HepG2 (cell line): Measurements from ENCODE around the gene DOCK2. TPM values are rescaled to one million over a fixed set of nuclear protein-coding genes. Genes with fewer than 3 reads are reported as not detected.

Source experiments
- AGO2 ChIP-seq: fragments of 200-400 bp; formaldehyde crosslinking; optimal IDR thresholded peaks from 2 replicates; pipeline ENCODE3; 2017; ENCODE audit warnings: mild to moderate bottlenecking, low read depth, low read length, moderate library complexity
- CHCHD3 ChIP-seq: sonication (generic); formaldehyde crosslinking; IDR thresholded peaks from 2 replicates; pipeline ENCODE4 v1.8.0; 2022; ENCODE audit warnings: mild to moderate bottlenecking, missing genetic modification reagents, moderate library complexity
- MTF2 ChIP-seq: sonication (generic); formaldehyde crosslinking; IDR thresholded peaks from 2 replicates; pipeline ENCODE4 v1.5.0; 2020; ENCODE audit warnings: missing genetic modification reagents, borderline replicate concordance
- ZNF318 ChIP-seq: sonication (generic); formaldehyde crosslinking; IDR thresholded peaks from 2 replicates; pipeline ENCODE4 v1.4.0; 2020; ENCODE audit warnings: mild to moderate bottlenecking, missing genetic modification reagents
- ZNF329 ChIP-seq: sonication (generic); formaldehyde crosslinking; IDR thresholded peaks from 2 replicates; pipeline ENCODE4 v1.9.0; 2021; ENCODE audit warnings: low read depth, mild to moderate bottlenecking, missing genetic modification reagents
- ZNF552 ChIP-seq: sonication (generic); formaldehyde crosslinking; IDR thresholded peaks from 2 replicates; pipeline ENCODE4 v1.9.0; 2022; ENCODE audit warnings: missing genetic modification reagents, mild to moderate bottlenecking, borderline replicate concordance
- ZNF720 ChIP-seq: sonication (generic); formaldehyde crosslinking; IDR thresholded peaks from 2 replicates; pipeline ENCODE4 v1.4.0; 2020; ENCODE audit warnings: missing genetic modification reagents
- polyA plus RNA-seq, 8 experiments: library from polyadenylated mRNA; depleted of rRNA in 3 of 8; stranded (reverse) in 7 of 8; unstranded in 1 of 8; fragments of >200 nt; fragmentation: Illumina TruSeq in 4 of 8; extraction: Trizol in 4 of 8; gene quantifications; 2 replicates each; pipeline versions ENCODE4 v1.2.1 to v1.2.3, GENCODE V29; 2011 to 2016; ENCODE audit warnings: low read depth in 4 of 8, missing spikeins in 1 of 8, mixed read lengths in 1 of 8; ENCODE audit not compliant: insufficient read depth in 1 of 8
- total RNA-seq, 5 experiments: library from RNA; depleted of rRNA; stranded (reverse); fragments of >200 nt; fragmentation: Illumina TruSeq; extraction: Trizol; gene quantifications; 2 replicates each; pipeline ENCODE4 v1.2.3, GENCODE V29; 2016; ENCODE audit warnings: low read depth in 1 of 5

The DOCK2 gene
- total and polyA plus RNA-seq, 2 of the 13 experiments (the other 11 are each of a cell fraction or from before 2014, with no cell fraction given), result not detected

- no peak for TF ChIP-seq ZNF318 (CRISPR knock-in tag)
- TF ChIP-seq ZNF552 (CRISPR knock-in tag), result no peak
- no peak for TF ChIP-seq MTF2 (CRISPR knock-in tag)
- no peak for TF ChIP-seq CHCHD3
- no peak for TF ChIP-seq ZNF720 (CRISPR knock-in tag)
- no peak for TF ChIP-seq AGO2
- TF ChIP-seq ZNF329 (CRISPR knock-in tag), result no peak
Measured at GRCh38 chr5:169837686-169838085, 200.6 kb downstream of the DOCK2 start (continued).
